ENCODE measurements around the gene RNF169.

- TF ChIP-seq CTCF (IDR thresholded peaks at IDR 0.05) (no peak), POLR2AphosphoS5 (IDR thresholded peaks at IDR 0.05) (no peak), POLR2A (IDR thresholded peaks at IDR 0.05) (no peak)
These were observed 91.8 kb downstream of the RNF169 start for GRCh38 chr11:74840486-74840885.
